DND-41 (cell line): ENCODE measurements around the gene ANGEL2.

ENCODE experiments used
- CTCF ChIP-seq: IDR thresholded peaks from 2 replicates; pipeline ENCODE4 v1.5.1; 2012; ENCODE audit warnings: borderline replicate concordance, low read length, moderate library complexity, mild to moderate bottlenecking; ENCODE audit not compliant: poor library complexity, severe bottlenecking; ENCODE audit errors: extremely low read depth
- EZH2 ChIP-seq: IDR thresholded peaks from 3 replicates; pipeline ENCODE4 v1.6.1; 2012; ENCODE audit warnings: borderline replicate concordance, low read depth, mild to moderate bottlenecking, moderate library complexity, low read length, inconsistent platforms; ENCODE audit not compliant: severe bottlenecking

DNA sequence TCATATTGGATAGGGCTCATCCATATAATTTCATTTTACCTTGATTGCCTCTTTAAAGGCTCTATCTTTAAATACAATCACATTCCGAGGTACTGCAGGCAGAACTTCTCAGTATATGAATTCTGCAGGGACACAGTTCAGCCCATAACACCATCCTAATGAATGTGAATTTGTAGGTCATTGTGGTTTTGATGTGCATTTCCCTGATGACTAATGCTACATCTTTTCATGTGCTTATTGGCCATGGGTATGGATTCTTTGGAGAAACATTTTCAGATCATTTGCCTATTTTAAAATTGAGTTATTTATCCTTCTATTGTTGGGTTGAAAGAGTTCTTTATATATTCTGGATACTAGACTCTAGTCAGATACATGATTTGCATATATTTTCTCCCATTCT lies 25.8 kb upstream of the ANGEL2 start:
- TF ChIP-seq EZH2 (no peak), CTCF (no peak)
